ENCODE results near the gene CEP20.

The CEP20 gene

GRCh38 chr16:15897834-15898254, 9.4 kb upstream of the CEP20 start:
- peak; percentile 90 to 94 for ATAC-seq

DNA sequence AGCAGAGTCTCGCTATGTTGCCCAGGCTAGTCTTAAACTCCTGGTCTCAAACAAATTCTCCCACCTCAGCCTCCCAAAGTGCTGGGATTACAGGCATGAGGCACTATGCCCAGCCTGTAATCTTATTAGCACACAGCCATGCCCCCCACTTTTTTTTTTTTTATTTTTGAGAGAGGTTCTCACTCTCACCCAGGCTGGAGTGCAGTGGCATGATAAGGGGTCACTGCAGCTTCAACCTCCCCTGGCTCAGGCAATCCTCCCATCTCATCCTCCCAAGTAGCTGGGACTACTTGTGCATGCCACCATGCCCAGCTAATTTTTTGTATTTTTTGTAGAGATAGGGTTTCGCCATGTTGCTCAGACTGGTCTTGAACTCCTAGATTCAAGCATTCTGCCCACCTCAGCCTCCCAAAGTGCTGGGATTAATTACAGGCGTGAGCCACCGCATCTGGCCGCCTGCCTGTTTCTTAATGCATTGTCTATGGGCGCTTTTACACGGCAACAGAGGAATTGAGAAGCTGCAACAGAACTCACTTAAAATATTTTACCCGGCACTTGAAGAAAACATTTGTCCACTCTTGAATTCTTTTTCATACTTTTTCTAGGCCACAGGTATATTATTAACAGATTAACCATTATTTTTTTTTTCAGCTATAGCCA, 8.8 kb upstream of the CEP20 start:
- ATAC-seq = no peak

GRCh38 chr16:15894571-15895374, 6.4 kb upstream of the CEP20 start:
- ATAC-seq = peak; percentile 34 to 52

DNA sequence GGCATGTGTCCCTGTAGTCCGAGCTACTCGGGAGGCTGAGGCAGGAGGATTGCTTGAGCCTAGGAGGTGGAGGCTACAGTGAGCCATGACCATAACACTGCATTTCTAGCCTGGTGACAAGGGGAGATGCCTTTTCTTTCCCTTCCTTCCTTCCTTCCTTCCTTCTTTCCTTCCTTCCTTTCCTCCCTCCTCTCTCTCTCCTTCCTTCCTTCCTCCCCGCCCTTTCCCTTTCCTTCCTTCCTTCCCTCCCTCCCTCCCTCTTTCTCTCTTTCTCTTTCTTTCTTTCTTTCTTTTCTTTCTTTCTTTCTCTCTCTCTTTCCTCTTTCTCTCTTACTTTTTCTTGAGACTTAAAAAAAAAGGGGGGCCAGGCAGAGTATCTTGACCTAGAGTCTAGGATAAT, 3.1 kb upstream of the CEP20 start:
- ATAC-seq = no peak

- ATAC-seq = no peak
Measured at GRCh38 chr16:15887283-15887682, 1.1 kb downstream of the CEP20 start.

DNA sequence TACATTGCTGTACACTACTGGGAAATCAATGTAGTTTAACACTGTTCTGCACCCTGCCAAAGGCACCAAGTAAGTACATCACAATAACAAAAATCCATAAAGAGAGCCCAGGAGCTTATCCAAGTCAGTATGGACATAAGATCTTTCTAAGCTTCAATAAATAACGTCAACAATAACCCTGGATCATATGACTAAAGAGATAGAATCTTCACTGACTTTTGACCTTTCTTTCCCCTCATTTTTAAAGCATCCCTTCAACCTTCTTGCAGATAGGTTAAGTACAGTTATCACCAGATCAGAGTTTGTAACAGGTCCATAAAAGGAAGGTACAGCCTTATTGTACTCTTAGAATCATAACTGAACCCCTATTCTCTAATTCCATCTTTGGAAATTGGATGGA, 2.3 kb downstream of the CEP20 start:
- ATAC-seq = no peak

GRCh38 chr16:15885560-15886001, 2.8 kb downstream of the CEP20 start:
- ATAC-seq = no peak

GRCh38 chr16:15882563-15882962, 5.8 kb downstream of the CEP20 start:
- ATAC-seq = no peak

GRCh38 chr16:15881794-15882379, 6.5 kb downstream of the CEP20 start:
- ATAC-seq = no peak

DNA sequence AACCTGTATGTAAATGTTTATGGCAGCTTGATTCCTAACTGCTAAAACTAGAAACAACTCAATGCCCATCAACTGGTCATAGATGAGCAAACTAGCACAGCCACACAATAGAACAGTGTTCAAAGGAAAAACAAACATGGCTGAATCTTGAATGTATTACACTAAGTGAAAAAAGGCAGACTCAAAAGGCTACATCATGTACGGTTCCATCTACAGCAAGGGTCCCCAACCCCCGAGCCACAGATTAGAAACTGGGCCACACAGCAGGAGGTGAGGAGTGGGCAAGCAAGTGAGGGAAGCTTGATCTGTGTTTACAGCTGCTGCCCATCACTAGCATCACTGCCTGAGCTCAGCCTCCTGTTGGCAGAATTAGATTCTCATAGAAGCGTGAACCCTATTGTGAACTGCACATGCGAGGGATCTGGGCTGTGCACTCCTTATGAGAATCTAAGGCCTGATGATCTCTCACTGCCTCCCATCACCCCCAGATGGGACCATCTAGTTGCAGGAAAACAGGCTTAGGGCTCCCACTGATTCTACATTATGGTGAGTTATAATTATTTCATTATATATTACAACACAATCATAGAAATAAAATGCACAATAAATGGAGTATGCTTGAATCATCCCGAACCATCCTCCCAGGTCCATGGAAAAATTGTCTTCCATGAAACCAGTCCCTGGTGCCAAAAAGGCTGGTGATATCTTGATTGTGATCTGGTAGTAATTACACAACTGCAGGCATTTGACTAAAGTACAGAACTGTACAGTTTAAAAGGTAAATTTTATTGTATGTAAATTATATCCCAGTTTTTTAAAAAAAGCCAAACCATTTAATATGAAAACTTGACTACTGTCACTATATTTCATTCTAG, 7.7 kb downstream of the CEP20 start:
- no peak for ATAC-seq

GRCh38 chr16:15879255-15879811, 9.1 kb downstream of the CEP20 start:
- peak; percentile 65 to 77 for ATAC-seq

DNA sequence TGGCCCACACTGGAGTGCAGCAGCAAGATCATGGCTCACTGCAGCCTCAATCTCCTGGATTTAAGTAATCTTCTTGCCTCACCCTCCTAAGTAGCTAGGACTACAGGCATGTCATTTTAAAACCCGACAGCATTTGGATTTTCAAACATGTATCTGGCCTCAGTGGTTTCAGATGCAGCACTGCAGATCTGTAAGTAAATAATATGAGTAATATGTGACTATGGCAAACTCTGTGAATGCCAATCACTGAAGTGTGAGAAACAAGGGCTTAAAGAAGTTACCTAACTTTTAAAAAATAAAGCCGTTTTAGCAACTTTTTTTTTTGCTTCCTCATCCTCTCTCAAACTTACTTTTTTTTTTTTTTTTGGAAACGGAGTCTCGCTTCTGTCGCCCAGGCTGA, 11.9 kb downstream of the CEP20 start:
- ATAC-seq = no peak

- ATAC-seq = no peak
Measured at GRCh38 chr16:15874745-15875314, 13.6 kb downstream of the CEP20 start.

DNA sequence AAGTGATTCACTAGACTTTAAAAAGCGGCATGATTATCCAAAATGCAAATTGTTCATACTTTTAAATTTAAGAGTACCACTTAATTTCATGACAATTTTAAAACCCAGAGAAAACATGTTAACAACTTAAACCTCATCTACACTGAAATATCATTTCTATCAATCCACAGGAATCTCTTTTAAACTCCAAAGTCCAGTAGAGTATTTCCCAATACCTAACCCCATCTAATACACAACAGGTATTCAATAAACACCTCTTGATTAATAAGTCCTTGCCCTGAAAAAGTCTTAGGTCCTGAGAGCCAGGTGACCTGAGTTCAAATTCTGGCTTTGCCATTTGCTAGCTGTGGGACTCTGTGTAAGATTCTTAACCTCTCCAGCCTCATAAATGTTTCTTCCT, 14.7 kb downstream of the CEP20 start:
- ATAC-seq = no peak

- no peak for ATAC-seq
Measured at GRCh38 chr16:15873301-15873700, 15.1 kb downstream of the CEP20 start.

GRCh38 chr16:15870011-15870410, 18.4 kb downstream of the CEP20 start:
- ATAC-seq = no peak

DNA sequence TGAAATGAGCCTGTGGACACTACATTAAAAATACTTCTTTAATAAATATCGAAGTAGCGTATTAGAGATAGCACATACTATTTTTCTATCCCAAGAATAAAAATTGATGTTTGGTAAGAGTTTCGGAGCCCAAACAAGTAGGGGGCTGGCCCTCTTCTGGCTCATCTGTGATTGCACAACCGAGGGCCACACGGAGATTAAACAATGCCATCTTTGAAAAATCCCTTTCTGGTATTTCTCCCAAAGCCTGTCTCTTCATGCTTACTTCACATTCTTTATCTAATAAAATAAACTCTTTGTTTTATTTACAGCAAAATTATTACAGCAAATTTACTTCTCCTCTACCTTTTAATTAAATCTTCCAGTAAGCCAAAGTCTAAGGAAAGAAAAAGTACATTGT, 22.0 kb downstream of the CEP20 start:
- ATAC-seq = no peak

DNA sequence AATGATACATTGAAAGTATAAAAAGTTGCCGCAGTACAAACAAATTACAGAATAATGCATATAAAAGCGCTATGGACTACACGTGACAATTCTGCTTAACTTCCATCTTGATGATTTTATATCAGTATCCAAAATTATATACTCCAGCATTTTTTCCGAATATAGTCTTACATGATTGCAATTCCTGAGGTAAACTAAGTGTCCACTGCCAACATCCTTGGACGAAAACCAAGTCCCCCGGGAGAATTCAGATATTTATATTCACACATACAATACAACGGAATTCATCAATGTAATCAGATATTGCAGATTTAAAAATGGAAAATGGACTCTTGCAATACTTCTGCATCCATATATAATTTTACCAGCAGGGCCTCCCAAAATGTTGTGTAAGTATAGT, 22.7 kb downstream of the CEP20 start:
- no peak for ATAC-seq

- no peak for ATAC-seq
Measured at GRCh38 chr16:15864939-15865338, 23.5 kb downstream of the CEP20 start.

- no peak for ATAC-seq
Measured at GRCh38 chr16:15861996-15862395, 26.4 kb downstream of the CEP20 start.

GRCh38 chr16:15858921-15859668, 29.3 kb downstream of the CEP20 start:
- no peak for ATAC-seq

Data from activated CD4-positive, CD25-positive, alpha-beta regulatory T cell treated with anti-CD3 and anti-CD28 coated beads, Interleukin-2, amount 50 U/mL, for 24 hours (primary cell).